HAP-1 (cell line): ENCODE data around the gene PSMG4.
A peak's percentile ranks its signal among the peaks of the same experiment; 100 is the strongest.
"Not testable (repeated sequence)": the region's sequence is repeated elsewhere in the genome, so short reads cannot be mapped to it uniquely, and the experiment has no call there.

Experiments
- DNase-seq, 2 experiments: peaks; one replicate each; pipeline ENCODE4 v3.0.0-alpha.2; 2016 to 2020; ENCODE audit warnings: low spot score in 2 of 2
- H3K27me3 ChIP-seq: fragments of 250-450 bp; sonication (Bioruptor Pico); 2 replicates; pipeline ENCODE4 v1.5.1; 2020; ENCODE audit warnings: low read depth, mild to moderate bottlenecking, moderate library complexity
- H3K36me3 ChIP-seq: fragments of 250-450 bp; sonication (Bioruptor Pico); replicated peaks from 2 replicates; pipeline ENCODE4 v1.5.1; 2020; ENCODE audit warnings: mild to moderate bottlenecking
- H3K4me1 ChIP-seq: fragments of 250-450 bp; sonication (Bioruptor Pico); 2 replicates; pipeline ENCODE4 v1.5.1; 2020; ENCODE audit warnings: mild to moderate bottlenecking
- H3K4me3 ChIP-seq: fragments of 250-450 bp; sonication (Bioruptor Pico); 2 replicates; pipeline ENCODE4 v1.5.1; 2020; ENCODE audit warnings: mild to moderate bottlenecking, moderate library complexity
- H3K9me3 ChIP-seq: fragments of 250-450 bp; sonication (Bioruptor Pico); 2 replicates; pipeline ENCODE4 v1.5.1; 2020; ENCODE audit warnings: mild to moderate bottlenecking, moderate library complexity
- in situ Hi-C: fragments of 300-500 bp; cut with MboI; formaldehyde crosslinking; loops from 3 replicates; pipeline ENCODE4 v1.14.3; 2020; ENCODE audit warnings: low sequenced_read_pairs, inconsistent platforms, mixed read lengths

The PSMG4 gene

DNA sequence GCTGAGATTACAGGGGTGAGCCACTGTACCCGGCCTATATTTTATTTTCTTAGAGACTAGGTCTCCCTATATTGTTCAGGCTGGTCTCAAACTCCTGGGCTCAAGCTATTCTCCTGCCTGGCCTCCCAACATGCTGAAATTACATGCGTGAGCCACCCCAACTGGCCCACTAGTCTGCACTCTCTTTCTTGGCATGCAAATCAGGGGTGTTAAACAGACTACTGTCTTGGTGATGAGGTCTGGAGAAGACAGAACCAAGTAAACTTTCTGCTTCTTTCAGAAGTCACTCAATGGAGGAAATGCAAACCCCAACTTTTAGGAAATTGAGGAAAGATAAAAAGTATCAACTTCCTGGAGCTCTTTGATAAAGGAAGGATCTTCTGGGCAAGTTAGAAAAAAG, 23.3 kb upstream of the PSMG4 start:
- H3K27me3 ChIP-seq, result no peaks in the 10 kb centered on the region

DNA sequence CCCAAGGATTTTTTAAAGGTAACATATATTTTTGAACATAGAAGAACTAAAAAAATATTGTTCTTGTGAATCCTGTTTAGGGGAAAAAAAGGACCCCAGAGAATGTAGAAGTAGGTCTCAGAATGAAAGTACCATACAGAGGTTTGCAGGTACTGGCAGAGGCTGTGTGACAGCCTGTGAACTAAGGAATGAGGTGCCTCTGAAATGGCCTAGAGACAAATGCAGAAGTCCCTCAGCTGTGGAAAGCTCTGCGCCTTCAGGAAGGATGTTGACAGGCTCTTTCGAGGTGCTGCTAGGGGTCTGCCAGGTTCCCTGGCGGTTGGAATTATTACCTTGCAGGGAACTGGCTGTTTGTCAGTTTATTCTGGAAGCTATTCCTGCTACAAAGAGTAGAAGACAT, 22.7 kb upstream of the PSMG4 start:
- in situ Hi-C loops, result no loop called here

More for the DNA sequence above, 23.3 kb upstream of the PSMG4 start:
- Histone ChIP-seq H3K4me3 (no peak overlapping the region), H3K36me3 (no peaks in the 10 kb centered on the region), H3K4me1 (peaks cover 27% of the 10 kb centered on the region), H3K9me3 (no peaks in the 10 kb centered on the region)
- no peak for DNase-seq
- in situ Hi-C loops, result no loop called here

DNA sequence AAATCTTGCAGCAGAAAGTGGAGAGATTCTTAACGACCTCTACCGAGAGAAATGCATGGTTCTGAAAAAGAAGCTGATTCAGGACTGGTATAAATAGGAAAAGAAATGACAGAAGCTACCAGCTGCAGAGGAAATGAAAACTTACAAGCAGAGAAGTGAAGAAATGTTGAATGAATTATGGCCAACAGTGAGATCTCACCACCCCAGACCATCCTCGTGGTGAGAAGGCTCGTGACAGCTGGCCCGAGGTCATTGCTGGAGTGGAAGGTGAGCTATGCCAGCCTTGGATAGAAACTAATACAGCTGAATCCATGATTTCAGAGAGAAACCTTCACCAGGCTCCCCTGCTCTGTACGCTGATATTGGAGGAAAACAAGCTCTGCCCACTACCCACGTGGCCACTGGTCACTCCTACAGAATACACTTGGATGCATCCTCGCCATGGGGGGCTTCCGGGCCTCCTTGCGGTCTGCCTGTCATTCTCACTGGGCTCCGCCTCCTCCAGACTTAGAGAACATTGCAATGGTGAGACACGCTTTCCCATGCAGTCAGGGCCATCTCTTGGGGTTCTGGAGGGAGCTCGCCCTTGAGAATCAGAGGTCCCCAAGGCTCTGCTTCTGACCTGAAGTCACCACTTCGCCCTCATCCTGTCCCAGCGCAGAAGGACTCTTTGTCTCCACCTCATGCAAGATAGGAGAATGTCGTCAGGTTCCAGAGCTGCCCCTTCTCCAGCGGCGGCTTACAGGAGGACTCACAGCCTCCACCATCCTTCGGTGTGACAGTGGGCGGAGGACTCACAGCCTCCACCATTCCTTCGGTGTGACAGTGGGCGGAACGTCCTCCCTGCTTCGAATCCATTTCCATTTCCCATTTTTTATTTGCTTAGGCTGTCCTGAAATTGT, 20.7 kb upstream of the PSMG4 start:
- in situ Hi-C loops, result no loop called here
- H3K36me3 ChIP-seq, result no peaks in the 10 kb centered on the region
- no peak overlapping the region for H3K4me3 ChIP-seq
- peaks cover 14% of the 10 kb centered on the region for H3K4me1 ChIP-seq
- H3K27me3 ChIP-seq, result no peaks in the 10 kb centered on the region
- no peaks in the 10 kb centered on the region for H3K9me3 ChIP-seq
- DNase-seq, result no peak

More for the DNA sequence above, 22.7 kb upstream of the PSMG4 start:
- Histone ChIP-seq H3K9me3 (no peaks in the 10 kb centered on the region), H3K4me1 (peaks cover 24% of the 10 kb centered on the region), H3K4me3 (no peak overlapping the region), H3K36me3 (no peaks in the 10 kb centered on the region), H3K27me3 (no peaks in the 10 kb centered on the region)
- no peak for DNase-seq

DNA sequence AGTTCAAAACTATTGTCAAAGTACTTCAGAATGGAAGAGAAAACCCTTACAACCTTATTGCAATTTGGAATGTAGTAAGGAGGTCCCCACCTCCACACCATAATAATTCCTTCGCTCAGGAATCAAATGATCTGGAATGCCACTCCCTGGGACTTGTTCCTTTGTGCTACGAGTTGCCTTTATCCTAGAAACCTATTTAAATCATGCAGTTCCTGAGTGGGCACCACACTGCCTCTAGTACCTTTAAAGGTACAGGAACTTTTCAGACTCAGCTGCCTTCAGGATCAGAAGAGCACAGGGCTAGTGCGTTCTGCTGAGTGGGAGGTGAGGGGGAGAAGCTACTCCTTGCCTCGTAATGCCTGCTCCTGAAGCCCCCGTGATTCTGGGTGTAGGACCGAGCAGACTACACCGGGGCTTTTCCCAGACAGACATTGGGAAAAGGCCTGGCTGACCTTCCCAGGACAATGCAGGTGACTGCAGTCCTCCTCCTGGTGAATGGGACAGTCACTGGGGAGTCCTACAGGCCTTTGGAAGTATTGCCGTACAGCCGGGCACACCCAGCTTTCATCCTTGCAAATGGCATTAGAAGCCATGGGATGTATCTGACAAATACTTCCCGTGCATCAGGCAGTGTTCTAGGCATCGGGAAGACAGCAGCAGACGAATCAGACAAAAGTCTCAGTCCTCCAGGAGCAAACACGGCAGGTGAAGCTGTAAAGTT, 19.5 kb upstream of the PSMG4 start:
- in situ Hi-C loops, result no loop called here
- H3K4me3 ChIP-seq, result no peak overlapping the region
- H3K36me3 ChIP-seq, result no peaks in the 10 kb centered on the region
- H3K4me1 ChIP-seq, result peaks cover 4% of the 10 kb centered on the region
- H3K9me3 ChIP-seq, result no peaks in the 10 kb centered on the region
- no peaks in the 10 kb centered on the region for H3K27me3 ChIP-seq
- DNase-seq, result peak in 1 of 2 experiments; percentile 38

DNA sequence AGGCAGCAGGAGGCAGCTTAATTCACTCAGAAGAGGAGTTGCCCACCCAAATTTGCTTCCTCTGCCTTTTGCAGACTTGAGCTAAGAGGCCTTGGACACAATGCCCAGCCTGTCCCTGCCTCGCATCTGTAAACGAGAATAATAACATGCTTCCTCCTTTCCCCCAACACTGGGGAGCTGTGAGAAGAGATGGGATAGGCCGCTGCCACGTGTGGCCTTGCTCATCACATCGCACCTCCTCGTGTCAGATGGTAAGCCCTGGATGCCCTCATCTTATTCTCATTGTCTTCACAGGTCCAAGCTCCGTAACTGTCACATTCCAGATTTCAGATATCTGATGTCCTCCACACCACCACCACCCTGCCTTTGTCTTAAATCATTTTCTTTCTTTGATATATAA, 18.2 kb upstream of the PSMG4 start:
- Histone ChIP-seq H3K27me3 (no peaks in the 10 kb centered on the region), H3K4me1 (no peaks in the 10 kb centered on the region), H3K36me3 (no peaks in the 10 kb centered on the region), H3K9me3 (no peaks in the 10 kb centered on the region), H3K4me3 (no peak overlapping the region)
- DNase-seq, result no peak
- in situ Hi-C loops, result no loop called here

DNA sequence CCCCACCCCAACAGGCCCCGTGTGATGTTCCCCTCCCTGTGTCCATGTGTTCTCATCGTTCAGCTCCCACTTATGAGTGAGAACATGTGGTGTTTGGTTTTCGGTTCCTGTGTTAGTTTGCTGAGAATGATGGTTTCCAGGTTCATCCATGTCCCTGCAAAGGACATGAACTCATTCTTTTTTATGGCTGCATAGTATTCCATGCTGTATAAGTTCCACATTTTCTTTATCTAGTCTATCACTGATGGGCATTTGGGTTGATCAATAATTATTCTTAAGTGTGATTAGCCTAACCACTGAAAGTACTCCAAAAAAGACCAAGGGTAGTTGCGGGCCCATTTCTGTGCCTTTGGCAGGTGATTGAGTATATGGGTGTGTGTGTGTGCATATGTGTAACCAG, 17.0 kb upstream of the PSMG4 start:
- H3K36me3 ChIP-seq, H3K27me3 ChIP-seq, DNase-seq, H3K4me3 ChIP-seq, in situ Hi-C loops, H3K4me1 ChIP-seq, H3K9me3 ChIP-seq: not testable (repeated sequence)

DNA sequence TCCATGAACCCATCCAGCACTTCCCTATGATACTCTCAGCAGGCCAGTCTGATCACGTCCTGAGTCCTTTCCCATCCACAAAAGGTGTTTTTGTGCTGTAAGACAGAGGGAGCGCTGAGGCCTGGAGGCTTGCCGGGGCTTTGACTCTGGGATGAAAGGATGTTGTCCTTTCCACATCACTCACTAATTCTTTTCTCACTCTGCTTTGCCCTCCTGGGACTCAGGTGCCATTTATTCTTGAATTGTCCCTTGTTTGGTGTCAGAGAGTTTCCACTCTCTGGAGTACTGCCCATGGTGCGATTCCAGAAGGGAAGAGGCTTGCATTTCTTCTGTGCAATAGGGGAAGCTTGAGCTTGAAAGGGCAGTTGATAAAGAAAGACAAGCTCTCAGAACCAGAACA, 16.0 kb upstream of the PSMG4 start:
- Histone ChIP-seq H3K36me3 (no peaks in the 10 kb centered on the region), H3K4me3 (no peak overlapping the region), H3K4me1 (peaks cover 4% of the 10 kb centered on the region), H3K27me3 (no peaks in the 10 kb centered on the region), H3K9me3 (no peaks in the 10 kb centered on the region)
- in situ Hi-C loops, result no loop called here
- no peak for DNase-seq

DNA sequence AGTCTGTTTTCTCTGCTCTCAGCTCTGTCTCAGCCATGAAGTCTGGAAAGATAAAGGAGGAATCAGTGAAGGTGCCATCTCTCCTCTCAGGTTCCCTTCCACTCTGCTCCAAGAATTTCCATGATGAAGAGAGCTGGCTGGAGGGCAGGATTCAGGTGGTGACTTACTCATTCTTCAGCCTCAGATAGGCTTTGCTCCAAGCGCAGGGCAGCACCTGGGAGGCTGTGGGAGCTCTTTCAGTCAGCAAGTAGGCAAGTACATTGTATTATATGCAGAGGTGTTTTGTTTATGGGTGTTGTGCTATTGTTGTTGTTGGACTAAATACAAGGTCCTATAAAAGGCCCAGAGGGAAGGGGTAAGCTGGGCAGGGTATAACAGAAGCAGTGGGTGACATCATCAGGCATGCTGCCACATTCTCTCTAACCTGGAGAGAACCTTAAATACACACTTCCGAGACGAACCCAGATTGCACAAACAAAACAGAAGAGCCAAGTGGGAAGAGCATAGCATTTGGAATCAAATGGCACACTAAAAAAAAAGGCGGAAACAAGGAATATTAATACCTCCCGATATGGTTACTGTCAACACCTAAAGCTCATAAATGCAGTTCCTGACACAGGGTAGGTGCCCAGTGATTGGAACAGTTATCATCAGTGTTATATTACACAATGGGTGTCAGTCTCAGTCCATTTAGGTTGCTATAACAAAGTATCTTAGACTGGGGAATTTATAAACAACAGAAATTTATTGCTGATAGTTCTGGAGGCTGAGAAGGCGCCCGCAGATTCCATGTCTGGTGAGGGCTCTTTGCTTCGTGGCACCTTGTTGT, 14.5 kb upstream of the PSMG4 start:
- no peak for DNase-seq
- H3K4me3 ChIP-seq, result no peak overlapping the region
- H3K27me3 ChIP-seq, result no peaks in the 10 kb centered on the region
- in situ Hi-C loops, result no loop called here
- H3K36me3 ChIP-seq, result no peaks in the 10 kb centered on the region
- H3K9me3 ChIP-seq, result no peaks in the 10 kb centered on the region
- H3K4me1 ChIP-seq, result peaks cover 10% of the 10 kb centered on the region

DNA sequence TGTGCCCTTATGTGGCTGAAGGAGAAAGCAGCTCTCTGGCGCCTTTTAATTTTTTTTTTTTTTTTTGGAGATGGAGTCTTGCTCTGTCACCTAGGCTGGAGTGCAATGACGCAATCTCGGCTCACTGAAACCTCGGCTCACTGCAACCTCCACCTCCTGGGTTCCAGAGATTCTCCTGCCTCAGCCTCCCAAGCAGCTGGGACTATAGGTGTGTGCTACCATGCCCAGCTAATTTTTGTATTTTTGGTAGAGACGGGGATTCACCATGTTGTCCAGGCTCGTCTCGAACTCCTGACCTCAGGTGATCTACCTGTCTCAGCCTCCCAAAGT, 13.9 kb upstream of the PSMG4 start:
- in situ Hi-C loops, H3K27me3 ChIP-seq, DNase-seq, H3K9me3 ChIP-seq, H3K4me1 ChIP-seq, H3K4me3 ChIP-seq, H3K36me3 ChIP-seq: not testable (repeated sequence)

DNA sequence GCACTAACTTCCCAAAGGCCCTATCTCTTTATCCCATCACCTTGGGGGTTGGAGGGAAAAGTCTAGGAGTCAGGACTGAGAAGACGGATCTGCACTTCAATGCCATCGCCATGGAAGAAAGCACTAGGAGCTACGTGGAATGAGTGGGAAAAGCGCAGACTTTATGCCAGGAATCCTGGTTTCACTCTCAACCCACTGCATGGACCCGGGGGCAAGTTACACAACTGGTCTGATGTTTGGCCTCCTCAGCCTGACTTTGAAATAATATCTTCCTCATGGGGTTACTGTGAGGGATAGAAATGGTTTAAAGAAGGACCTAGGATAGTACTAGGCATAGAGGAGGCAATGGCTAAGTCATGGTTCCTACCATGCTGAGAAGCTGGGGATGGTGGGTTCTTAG, 13.5 kb upstream of the PSMG4 start:
- Histone ChIP-seq H3K36me3 (no peaks in the 10 kb centered on the region), H3K4me1 (peaks cover 10% of the 10 kb centered on the region), H3K4me3 (no peak overlapping the region), H3K9me3 (no peaks in the 10 kb centered on the region), H3K27me3 (no peaks in the 10 kb centered on the region)
- no peak for DNase-seq
- in situ Hi-C loops, result no loop called here

DNA sequence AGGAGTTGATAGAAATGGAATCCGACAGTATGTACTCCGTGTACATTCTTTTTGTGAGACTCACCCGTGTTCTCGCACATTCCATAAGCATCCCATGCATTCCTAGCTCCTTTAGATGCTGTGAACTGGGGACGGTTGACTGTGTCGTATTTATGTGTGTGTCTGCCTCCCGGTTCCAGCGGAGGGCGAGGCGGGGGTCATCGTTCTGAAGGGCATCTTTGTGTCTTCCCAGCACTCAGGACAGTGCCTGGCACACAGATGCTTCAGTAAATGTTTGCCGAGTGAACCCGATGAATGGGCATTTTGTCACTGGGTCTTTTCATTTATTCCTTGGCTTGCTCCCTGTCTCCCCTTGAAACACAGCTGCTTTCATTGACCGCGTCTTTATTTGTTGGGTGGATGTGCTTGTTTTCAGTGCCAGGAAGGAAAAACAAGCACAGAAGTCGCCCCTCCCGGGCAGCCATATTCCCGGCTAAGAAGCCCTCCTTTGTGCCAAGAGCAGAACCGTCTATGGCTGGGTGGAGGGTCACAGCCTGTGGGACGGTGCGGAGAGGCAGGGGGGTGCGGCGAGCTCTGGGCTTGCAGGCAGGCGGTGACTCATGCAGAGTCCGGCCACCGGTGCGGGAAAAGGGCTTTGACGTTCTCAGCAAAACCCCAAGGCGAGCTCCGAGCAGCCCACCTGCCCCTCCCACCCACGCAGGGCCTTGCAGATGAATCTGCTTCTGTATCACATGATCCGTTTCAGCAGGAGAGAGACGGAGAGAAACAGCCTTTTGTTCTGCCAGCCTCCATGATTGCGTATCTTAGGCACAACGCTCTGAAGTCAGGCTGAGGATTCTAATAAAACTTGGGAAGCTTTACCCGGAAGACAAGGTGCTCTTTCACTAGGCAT, 11.2 kb upstream of the PSMG4 start:
- no peaks in the 10 kb centered on the region for H3K36me3 ChIP-seq
- H3K4me3 ChIP-seq, result no peak overlapping the region
- peaks cover 16% of the 10 kb centered on the region for H3K4me1 ChIP-seq
- in situ Hi-C loops, result no loop called here
- H3K27me3 ChIP-seq, result no peaks in the 10 kb centered on the region
- DNase-seq, result peak in 1 of 2 experiments; percentile 73
- H3K9me3 ChIP-seq, result no peaks in the 10 kb centered on the region

DNA sequence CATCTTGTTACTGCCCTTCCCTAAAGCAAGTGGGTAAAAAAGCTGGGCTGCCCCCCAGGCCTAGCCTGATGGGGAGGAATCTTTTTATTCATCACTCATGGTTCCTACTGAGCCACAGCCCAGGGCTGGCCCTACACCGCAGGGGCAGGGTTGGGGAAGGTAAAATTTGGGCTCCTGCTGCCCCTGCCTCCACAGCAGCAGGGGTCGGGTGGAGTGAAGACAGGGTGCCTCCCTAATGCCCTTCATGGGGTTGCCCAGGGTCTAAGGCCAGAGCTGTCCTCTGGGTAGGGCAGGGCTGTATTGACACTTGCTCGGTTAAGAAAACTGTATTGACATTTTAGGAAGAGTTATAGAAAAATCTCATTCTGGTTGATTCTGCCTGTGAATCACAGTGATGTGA, 8.9 kb upstream of the PSMG4 start:
- in situ Hi-C loops, result loop anchor here (5.0 kb wide), 2 partner anchors 123 to 253 kb away; partner anchors contain the start of gene NQO2
- H3K27me3 ChIP-seq, result no peaks in the 10 kb centered on the region
- H3K4me3 ChIP-seq, result no peak overlapping the region
- H3K9me3 ChIP-seq, result no peaks in the 10 kb centered on the region
- no peak for DNase-seq
- no peaks in the 10 kb centered on the region for H3K36me3 ChIP-seq
- H3K4me1 ChIP-seq, result peaks cover 16% of the 10 kb centered on the region

DNA sequence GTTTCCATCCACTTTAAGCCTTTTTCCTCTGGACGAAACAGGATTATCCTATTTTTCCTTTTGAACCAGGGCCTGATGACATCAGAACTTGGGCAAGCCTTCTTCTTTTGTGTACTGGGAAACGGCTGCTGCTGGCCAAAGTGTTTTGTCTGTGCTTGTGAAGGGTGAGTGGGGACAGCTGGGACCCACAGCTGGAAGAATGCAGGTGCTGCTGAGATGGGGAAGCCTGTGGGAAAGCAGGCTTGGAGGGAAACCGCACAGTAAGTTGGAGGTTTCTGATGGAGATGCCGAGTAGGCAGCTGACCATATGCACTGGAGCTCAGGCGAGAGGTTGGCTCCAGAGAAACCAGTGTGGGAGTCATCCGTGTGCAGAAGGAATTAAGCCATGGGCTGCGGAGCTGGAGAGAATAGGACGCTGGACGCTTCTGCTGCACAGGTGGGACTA, 8.5 kb upstream of the PSMG4 start:
- in situ Hi-C loops, result loop anchor here (5.0 kb wide), 2 partner anchors 123 to 253 kb away; partner anchors contain the start of gene NQO2
- DNase-seq, result no peak
- Histone ChIP-seq H3K36me3 (no peaks in the 10 kb centered on the region), H3K4me1 (peaks cover 16% of the 10 kb centered on the region), H3K4me3 (no peak overlapping the region), H3K9me3 (no peaks in the 10 kb centered on the region), H3K27me3 (no peaks in the 10 kb centered on the region)
